Bronchial epithelial cell (primary cell): ENCODE results near the gene ENTPD1. TPM values are rescaled to one million over a fixed set of nuclear protein-coding genes. Genes with fewer than 3 reads are reported as not detected.

ENCODE experiments used
- DNase-seq: peaks from one replicate; pipeline ENCODE4 v3.0.0-alpha.2; 2010; ENCODE audit warnings: low read depth
- FAIRE-seq: peaks from 2 replicates; lab custom pipeline; 2011; peaks lifted over from hg19 to GRCh38; lab: Jason Lieb, UNC
- H3K27me3 ChIP-seq: 2 replicates; pipeline ENCODE4 v1.5.1; 2011; ENCODE audit warnings: low read length; ENCODE audit not compliant: control insufficient read depth, insufficient read depth
- H3K36me3 ChIP-seq: 2 replicates; pipeline ENCODE4 v1.5.1; 2011; ENCODE audit warnings: low read length; ENCODE audit not compliant: control insufficient read depth, insufficient read depth
- H3K4me3 ChIP-seq: 2 replicates; pipeline ENCODE4 v1.5.1; 2011; ENCODE audit warnings: mild to moderate bottlenecking, low read depth, low read length, control low read depth
- CTCF ChIP-seq: IDR thresholded peaks from 2 replicates; pipeline ENCODE4 v1.5.1; 2011; ENCODE audit warnings: mild to moderate bottlenecking, moderate library complexity, low read length, control low read depth, inconsistent platforms; ENCODE audit not compliant: insufficient read depth, severe bottlenecking
- total RNA-seq: library from RNA; depleted of rRNA; stranded (reverse); fragments of >200 nt; gene quantifications from 2 replicates; pipeline ENCODE4 v1.2.1, GENCODE V29; 2014

Gene ENTPD1
- total RNA-seq, 1 donor from 2014 or later, result not detected

DNA sequence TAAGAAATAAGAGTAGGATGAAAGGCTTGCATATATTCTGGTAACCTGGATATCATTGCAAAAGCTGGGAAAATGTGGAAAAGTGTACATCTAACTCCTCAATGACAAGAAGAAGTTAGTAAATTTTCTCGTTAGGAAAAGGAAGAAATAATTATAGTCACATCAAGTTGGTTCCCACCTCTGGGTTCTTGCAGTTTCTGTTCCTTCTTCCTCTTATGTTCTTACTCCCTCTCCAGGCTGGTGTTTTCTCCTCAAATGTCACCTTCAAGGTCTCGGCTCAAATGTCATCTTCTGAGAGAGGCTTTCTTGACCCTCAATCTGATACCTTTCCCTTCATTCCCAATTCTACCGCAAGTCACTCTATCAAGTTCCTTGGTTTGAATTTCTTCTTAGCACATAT lies 64.4 kb downstream of the ENTPD1 start:
- Histone ChIP-seq H3K4me3 (no peak overlapping the region), H3K36me3 (no peaks in the 10 kb centered on the region), H3K27me3 (no peaks in the 10 kb centered on the region)
- FAIRE-seq (no peak), DNase-seq (no peak)
- no peak for TF ChIP-seq CTCF

GRCh38 chr10:95821720-95822119 lies 65.8 kb downstream of the ENTPD1 start:
- FAIRE-seq (no peak), DNase-seq (no peak)
- TF ChIP-seq CTCF, result no peak
- Histone ChIP-seq H3K36me3 (no peaks in the 10 kb centered on the region), H3K27me3 (no peaks in the 10 kb centered on the region), H3K4me3 (no peak overlapping the region)

- no peak for TF ChIP-seq CTCF
- no peaks in the 10 kb centered on the region for H3K27me3 ChIP-seq
- FAIRE-seq, result no peak
- H3K4me3 ChIP-seq, result no peak overlapping the region
- DNase-seq, result no peak
- no peaks in the 10 kb centered on the region for H3K36me3 ChIP-seq
Observed at GRCh38 chr10:95830044-95830443, 74.1 kb downstream of the ENTPD1 start.

GRCh38 chr10:95831076-95831475 lies 75.1 kb downstream of the ENTPD1 start:
- Histone ChIP-seq H3K27me3 (no peaks in the 10 kb centered on the region), H3K4me3 (no peak overlapping the region), H3K36me3 (no peaks in the 10 kb centered on the region)
- DNase-seq, result no peak
- no peak for TF ChIP-seq CTCF
- no peak for FAIRE-seq

DNA sequence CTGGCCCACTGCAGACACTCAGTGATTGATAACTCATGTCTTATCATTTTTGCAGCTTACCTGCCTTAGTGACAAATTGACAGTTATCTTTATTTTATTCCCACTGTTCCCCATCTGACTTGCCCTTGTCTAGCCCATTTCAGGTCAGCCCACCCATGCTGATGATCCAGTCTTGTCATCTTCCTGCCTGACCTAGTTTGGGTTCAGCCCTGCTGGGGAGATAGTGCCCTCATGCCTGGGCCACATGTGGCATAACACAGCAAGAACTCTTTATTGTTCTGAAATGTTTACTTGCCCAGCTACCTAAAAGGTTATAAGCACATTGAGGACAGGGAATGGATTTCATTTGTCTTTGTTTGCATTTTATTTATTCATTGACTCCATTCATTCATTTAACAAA lies 75.6 kb downstream of the ENTPD1 start:
- no peak for TF ChIP-seq CTCF
- H3K4me3 ChIP-seq, result no peak overlapping the region
- DNase-seq, result no peak
- no peaks in the 10 kb centered on the region for H3K36me3 ChIP-seq
- no peaks in the 10 kb centered on the region for H3K27me3 ChIP-seq
- FAIRE-seq, result no peak

GRCh38 chr10:95832216-95833041 lies 76.5 kb downstream of the ENTPD1 start:
- Histone ChIP-seq H3K4me3 (no peak overlapping the region), H3K36me3 (no peaks in the 10 kb centered on the region), H3K27me3 (no peaks in the 10 kb centered on the region)
- DNase-seq (no peak), FAIRE-seq (no peak)
- TF ChIP-seq CTCF, result no peak
